K562 (cell line): ENCODE data around the gene EXOG. TPM values are rescaled to one million over a fixed set of nuclear protein-coding genes. Genes with fewer than 3 reads are reported as not detected.

ENCODE experiments used
- ATAC-seq: fragments of 200-7000 bp; cut with Tn5 transposase; 3 replicates; pipeline ENCODE4 v1.9.1; 2020; ENCODE audit warnings: moderate library complexity
- BruUV-seq: library from RNA; stranded (reverse); fragments of 400-500 nt; replicated peaks from 2 replicates; lab custom pipeline; 2021; lab: Mats Ljungman, UMichigan
- CTCF ChIA-PET: fragments of 300-600 bp; formaldehyde crosslinking; extraction: SDS; loops from one replicate; lab custom pipeline; 2021; ENCODE audit warnings: low intra/inter-chr PET ratio; lab: Yijun Ruan, JAX
- POLR2A ChIA-PET: fragments of 300-600, 350-650 bp; sonication (Branson Sonifier 250); formaldehyde crosslinking; extraction: SDS; loops from one replicate; lab custom pipeline; 2021; ENCODE audit warnings: antibody characterized with exemption, inconsistent platforms; lab: Yijun Ruan, JAX
- DNase-seq, 4 experiments: peaks; one replicate each; pipeline versions ENCODE4 v3.0.0 to v3.0.0-alpha.2; 2011 to 2018; ENCODE audit warnings: low spot score in 3 of 4, mixed read lengths in 3 of 4; ENCODE audit errors: extremely low read depth in 1 of 4
- FAIRE-seq: peaks from 2 replicates; lab custom pipeline; 2011; peaks lifted over from hg19 to GRCh38; lab: Jason Lieb, UNC
- H2AFZ ChIP-seq: 2 replicates; pipeline ENCODE4 v1.6.0; 2011; ENCODE audit warnings: low read depth, low read length, control low read depth, inconsistent platforms
- H3K27ac ChIP-seq: fragments of 200-600 bp; 3 replicates; pipeline ENCODE4 v1.8.0; 2011; ENCODE audit warnings: low read depth, mild to moderate bottlenecking, control low read depth, inconsistent platforms, low read length, moderate library complexity, mixed read lengths; ENCODE audit errors: extremely low read depth
- H3K27me3 ChIP-seq, 2 experiments: fragments of 300-600 bp in 1 of 2; 2 replicates in 1 of 2; 3 replicates in 1 of 2; pipeline versions ENCODE4 v1.6.0 to v1.8.0; 2011; ENCODE audit warnings: inconsistent platforms in 2 of 2, low read length in 2 of 2, mild to moderate bottlenecking in 1 of 2, mixed read lengths in 1 of 2, moderate library complexity in 1 of 2; ENCODE audit not compliant: control insufficient read depth in 2 of 2, insufficient read depth in 2 of 2
- H3K36me3 ChIP-seq: fragments of 300-600 bp; 3 replicates; pipeline ENCODE4 v1.8.0; 2011; ENCODE audit warnings: mild to moderate bottlenecking, low read length, inconsistent platforms; ENCODE audit not compliant: control insufficient read depth, insufficient read depth
- H3K4me1 ChIP-seq, 2 experiments: fragments of 200-600 bp in 1 of 2; replicated peaks in 1 of 2; 2 replicates in 1 of 2; 3 replicates in 1 of 2; pipeline versions ENCODE4 v1.5.1 to v1.8.0; 2011; ENCODE audit warnings: inconsistent platforms in 2 of 2, low read length in 2 of 2, mild to moderate bottlenecking in 1 of 2, mixed read lengths in 1 of 2, moderate library complexity in 1 of 2; ENCODE audit not compliant: control insufficient read depth in 2 of 2, insufficient read depth in 2 of 2
- H3K4me2 ChIP-seq: 2 replicates; pipeline ENCODE4 v1.6.1; 2011; ENCODE audit warnings: low read length, control low read depth, inconsistent platforms, mixed read lengths; ENCODE audit not compliant: insufficient read depth
- H3K4me3 ChIP-seq: fragments of 200-600 bp; sonication (generic), shearing (Covaris generic); 2 replicates; pipeline ENCODE4 v1.5.1; 2016; ENCODE audit warnings: control low read depth, inconsistent platforms
- H3K79me2 ChIP-seq: fragments of 200-600 bp; 3 replicates; pipeline ENCODE4 v1.8.0; 2011; ENCODE audit warnings: low read length, inconsistent platforms; ENCODE audit not compliant: control insufficient read depth, insufficient read depth
- H3K9ac ChIP-seq, 2 experiments: 2 replicates each; pipeline versions ENCODE4 v1.6.0 to v1.6.1; 2011; ENCODE audit warnings: low read depth in 2 of 2, low read length in 2 of 2, control low read depth in 1 of 2, inconsistent platforms in 1 of 2, mild to moderate bottlenecking in 1 of 2, mixed read lengths in 1 of 2; ENCODE audit not compliant: insufficient read depth in 1 of 2
- H3K9me1 ChIP-seq: one replicate; pipeline ENCODE4 v1.6.0; 2011; ENCODE audit warnings: inconsistent platforms, mild to moderate bottlenecking, low read length, moderate library complexity; ENCODE audit not compliant: control insufficient read depth, insufficient read depth
- H3K9me3 ChIP-seq: replicated peaks from 2 replicates; pipeline ENCODE4 v1.5.1; 2011; ENCODE audit warnings: low read depth, low read length, inconsistent platforms; ENCODE audit not compliant: control insufficient read depth, insufficient read depth
- H4K20me1 ChIP-seq: replicated peaks from 2 replicates; pipeline ENCODE4 v1.6.1; 2011; ENCODE audit warnings: low read length, inconsistent platforms, mixed read lengths; ENCODE audit not compliant: control insufficient read depth, insufficient read depth
- ADNP ChIP-seq: fragments of 200-800 bp; sonication (Bioruptor generic); IDR thresholded peaks from 2 replicates; pipeline ENCODE4 v1.6.1; 2016; ENCODE audit warnings: missing genetic modification characterization, missing compliant biosample characterization
- BRD9 ChIP-seq: fragments of 450-650 bp; IDR thresholded peaks from 2 replicates; pipeline ENCODE4 v1.6.1; 2018; ENCODE audit warnings: low read depth; ENCODE audit not compliant: partially characterized antibody
- HNRNPLL ChIP-seq: fragments of 200-400 bp; formaldehyde crosslinking; IDR thresholded peaks from 2 replicates; pipeline ENCODE4 v1.6.1; 2017; ENCODE audit warnings: low read length, low read depth, mild to moderate bottlenecking; ENCODE audit not compliant: poor library complexity, severe bottlenecking
- SMARCA5 ChIP-seq: fragments of 450-650 bp; IDR thresholded peaks from 2 replicates; pipeline ENCODE4 v1.6.1; 2016
- SNIP1 ChIP-seq: fragments of 450-650 bp; IDR thresholded peaks from 2 replicates; pipeline ENCODE4 v1.7.1; 2017; ENCODE audit warnings: low read depth, mild to moderate bottlenecking
- TARDBP ChIP-seq: fragments of 450-650 bp; IDR thresholded peaks from 2 replicates; pipeline ENCODE4 v1.6.1; 2016
- TGIF2 ChIP-seq: sonication (generic); formaldehyde crosslinking; IDR thresholded peaks from 2 replicates; pipeline ENCODE4 v1.8.1; 2022; ENCODE audit warnings: mild to moderate bottlenecking, missing genetic modification reagents, moderate library complexity
- ZNF124 ChIP-seq: sonication (generic); formaldehyde crosslinking; IDR thresholded peaks from 2 replicates; pipeline ENCODE4 v1.8.1; 2022; ENCODE audit warnings: missing genetic modification reagents
- ZNF140 ChIP-seq: fragments of 250-450 bp; sonication (Bioruptor Pico); IDR thresholded peaks from 2 replicates; pipeline ENCODE4 v1.8.0; 2021; ENCODE audit warnings: moderate library complexity, mild to moderate bottlenecking, inconsistent platforms
- ZNF175 ChIP-seq: fragments of 200-800 bp; sonication (Bioruptor generic); IDR thresholded peaks from 2 replicates; pipeline ENCODE4 v1.6.1; 2016; ENCODE audit warnings: low read depth, mild to moderate bottlenecking, missing genetic modification characterization, missing compliant biosample characterization
- ZNF217 ChIP-seq: sonication (generic); formaldehyde crosslinking; IDR thresholded peaks from 2 replicates; pipeline ENCODE4 v1.8.0; 2022; ENCODE audit warnings: mild to moderate bottlenecking, missing genetic modification reagents
- ZNF699 ChIP-seq: fragments of 250-450 bp; sonication (Bioruptor Pico); IDR thresholded peaks from 2 replicates; pipeline ENCODE4 v1.8.0; 2021; ENCODE audit warnings: mild to moderate bottlenecking, moderate library complexity; ENCODE audit not compliant: insufficient replicate concordance
- WGBS: fragments of 100-300 bp; shearing (Covaris generic); methylation state at CpG from one replicate; pipeline ENCODE4 v1.1.6; 2016; ENCODE audit warnings: low coverage, mixed read lengths; ENCODE audit not compliant: insufficient coverage; ENCODE audit errors: missing lambda C conversion rate; 5-methylcytosine and 5-hydroxymethylcytosine counted together
- in situ Hi-C: fragments of 300-500 bp; cut with MboI; formaldehyde crosslinking; loops from 4 replicates; pipeline ENCODE4 v1.15.0; 2018; ENCODE audit warnings: inconsistent platforms, mixed read lengths
- intact Hi-C: fragments of 100-400 bp; cut with micrococcal nuclease; formaldehyde crosslinking; loops from 2 replicates; pipeline ENCODE4 v1.14.2; 2022
- polyA plus RNA-seq, 8 experiments: library from polyadenylated mRNA; depleted of rRNA in 4 of 8; stranded (reverse) in 5 of 8; unstranded in 3 of 8; fragments of >200 nt; fragmentation: Nextera tagmentation in 2 of 8; fragmentation: Illumina TruSeq in 1 of 8; extraction: Ambion mirVana in 2 of 8; extraction: Trizol in 1 of 8; gene quantifications; 2 replicates each; pipeline versions ENCODE4 v1.2.1 to v1.2.3, GENCODE V29; 2011 to 2014; ENCODE audit warnings: inconsistent platforms in 1 of 8, missing spikeins in 1 of 8
- total RNA-seq, 7 experiments: library from RNA; depleted of rRNA in 6 of 7; stranded (reverse); fragments of >200 nt in 6 of 7; fragmentation: Illumina TruSeq in 2 of 7; extraction: Trizol in 2 of 7; gene quantifications; 2 replicates each; pipeline versions ENCODE4 v1.2.1 to v1.2.3, GENCODE V29; 2011 to 2021; ENCODE audit warnings: low replicate concordance in 1 of 7
- TF ChIP-seq, protein P1 (sequence below): IDR thresholded peaks from 3 replicates; pipeline ENCODE4 v1.6.1; 2011; ENCODE audit warnings: borderline replicate concordance, mild to moderate bottlenecking; ENCODE audit not compliant: insufficient read length, insufficient read depth
- TF ChIP-seq, protein P2 (sequence below): sonication (generic); formaldehyde crosslinking; IDR thresholded peaks from 2 replicates; pipeline ENCODE4 v1.9.0; 2022; ENCODE audit warnings: mild to moderate bottlenecking, missing genetic modification reagents
- TF ChIP-seq, protein P3 (sequence below): fragments of 150-350 bp; conservative IDR thresholded peaks from 2 replicates; pipeline ENCODE4 v1.6.1; 2014; ENCODE audit warnings: low read length

Gene EXOG
- total and polyA plus RNA-seq, 9 of the 15 experiments (the other 6 are each of a cell fraction or from before 2014, with no cell fraction given) = 10.8 to 21.7 (median 14.8) TPM

DNA sequence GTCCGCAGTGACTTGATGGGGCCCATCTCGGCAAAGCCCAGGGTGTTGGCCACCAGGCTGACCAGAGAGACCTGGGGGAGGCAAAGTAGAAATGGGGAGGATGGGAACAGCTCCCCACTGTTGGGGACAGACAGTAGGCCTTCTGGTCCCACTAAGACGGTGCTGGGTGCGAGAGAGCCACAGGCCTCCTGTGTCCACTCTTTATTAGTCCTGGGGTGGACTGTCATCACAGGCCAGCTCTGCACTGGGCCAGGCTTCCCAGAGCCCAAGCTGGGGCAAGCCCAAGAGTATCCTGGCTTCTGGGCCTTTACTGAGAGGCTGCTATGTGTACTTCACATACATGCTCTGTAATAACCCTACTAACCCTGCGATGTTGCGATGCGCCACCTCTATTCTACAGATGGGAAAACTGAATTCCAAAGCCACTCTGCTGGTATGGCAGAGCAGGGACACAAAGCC, 66.4 kb downstream of the EXOG start:
- ATAC-seq = no peak
- no peak for FAIRE-seq
- DNase-seq = no peak

More for the DNA sequence above, 66.4 kb downstream of the EXOG start:
- Histone ChIP-seq H3K4me3 (no peak overlapping the region), H3K27me3 (peaks cover 9 to 54% of the 10 kb centered on the region in 2 experiments; a peak in 4 of 5 replicates), H3K9me1 (no peaks in the 10 kb centered on the region), H3K27ac (no peak overlapping the region), H3K4me1 (no peaks in the 10 kb centered on the region), H3K9ac (no peak overlapping the region; a peak in 2 of 4 replicates), H2AFZ (no peak overlapping the region), H3K4me2 (no peak overlapping the region), H3K9me3 (no peaks in the 10 kb centered on the region), H4K20me1 (no peaks in the 10 kb centered on the region), H3K36me3 (no peaks in the 10 kb centered on the region), H3K79me2 (no peaks in the 10 kb centered on the region)
- 3% methylated on average over 7 of the region's 7 CpGs for WGBS
- POLR2A ChIA-PET = interaction anchor here (0.5 to 1.3 kb wide), 2 partner anchors 9 to 19 kb away, joined by 3 read pairs; no protein-coding TSS in a partner anchor
- CTCF ChIA-PET = no interaction called here
- no TSS peak for BruUV-seq
- in situ Hi-C loops = no loop called here
- no peak for TF ChIP-seq BRD9
- TF ChIP-seq HNRNPLL = no peak
- no peak for TF ChIP-seq SNIP1
- TF ChIP-seq, protein P1, sequence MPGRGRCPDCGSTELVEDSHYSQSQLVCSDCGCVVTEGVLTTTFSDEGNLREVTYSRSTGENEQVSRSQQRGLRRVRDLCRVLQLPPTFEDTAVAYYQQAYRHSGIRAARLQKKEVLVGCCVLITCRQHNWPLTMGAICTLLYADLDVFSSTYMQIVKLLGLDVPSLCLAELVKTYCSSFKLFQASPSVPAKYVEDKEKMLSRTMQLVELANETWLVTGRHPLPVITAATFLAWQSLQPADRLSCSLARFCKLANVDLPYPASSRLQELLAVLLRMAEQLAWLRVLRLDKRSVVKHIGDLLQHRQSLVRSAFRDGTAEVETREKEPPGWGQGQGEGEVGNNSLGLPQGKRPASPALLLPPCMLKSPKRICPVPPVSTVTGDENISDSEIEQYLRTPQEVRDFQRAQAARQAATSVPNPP = no peak
- no peak for TF ChIP-seq ZNF217 (CRISPR knock-in tag)
- no peak for TF ChIP-seq ADNP (tag)
- no peak for TF ChIP-seq TARDBP
- no peak for TF ChIP-seq SMARCA5
- TF ChIP-seq ZNF124 (CRISPR knock-in tag) = no peak
- TF ChIP-seq, protein P2, sequence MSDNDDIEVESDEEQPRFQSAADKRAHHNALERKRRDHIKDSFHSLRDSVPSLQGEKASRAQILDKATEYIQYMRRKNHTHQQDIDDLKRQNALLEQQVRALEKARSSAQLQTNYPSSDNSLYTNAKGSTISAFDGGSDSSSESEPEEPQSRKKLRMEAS (CRISPR knock-in tag) = no peak
- TF ChIP-seq, protein P3, sequence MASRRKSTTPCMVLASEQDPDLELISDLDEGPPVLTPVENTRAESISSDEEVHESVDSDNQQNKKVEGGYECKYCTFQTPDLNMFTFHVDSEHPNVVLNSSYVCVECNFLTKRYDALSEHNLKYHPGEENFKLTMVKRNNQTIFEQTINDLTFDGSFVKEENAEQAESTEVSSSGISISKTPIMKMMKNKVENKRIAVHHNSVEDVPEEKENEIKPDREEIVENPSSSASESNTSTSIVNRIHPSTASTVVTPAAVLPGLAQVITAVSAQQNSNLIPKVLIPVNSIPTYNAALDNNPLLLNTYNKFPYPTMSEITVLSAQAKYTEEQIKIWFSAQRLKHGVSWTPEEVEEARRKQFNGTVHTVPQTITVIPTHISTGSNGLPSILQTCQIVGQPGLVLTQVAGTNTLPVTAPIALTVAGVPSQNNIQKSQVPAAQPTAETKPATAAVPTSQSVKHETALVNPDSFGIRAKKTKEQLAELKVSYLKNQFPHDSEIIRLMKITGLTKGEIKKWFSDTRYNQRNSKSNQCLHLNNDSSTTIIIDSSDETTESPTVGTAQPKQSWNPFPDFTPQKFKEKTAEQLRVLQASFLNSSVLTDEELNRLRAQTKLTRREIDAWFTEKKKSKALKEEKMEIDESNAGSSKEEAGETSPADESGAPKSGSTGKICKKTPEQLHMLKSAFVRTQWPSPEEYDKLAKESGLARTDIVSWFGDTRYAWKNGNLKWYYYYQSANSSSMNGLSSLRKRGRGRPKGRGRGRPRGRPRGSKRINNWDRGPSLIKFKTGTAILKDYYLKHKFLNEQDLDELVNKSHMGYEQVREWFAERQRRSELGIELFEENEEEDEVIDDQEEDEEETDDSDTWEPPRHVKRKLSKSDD = no peak
- TF ChIP-seq ZNF140 (CRISPR knock-in tag) = no peak
- no peak for TF ChIP-seq TGIF2 (CRISPR knock-in tag)
- no peak for TF ChIP-seq ZNF699 (CRISPR knock-in tag)
- no peak for TF ChIP-seq ZNF175
- intact Hi-C loops = no loop called here
